CD14-positive monocyte (primary cell): ENCODE data around the gene SOCS2. TPM values are rescaled to one million over a fixed set of nuclear protein-coding genes. Genes with fewer than 3 reads are reported as not detected.

Source experiments
- DNase-seq, 3 donors: peaks; one replicate each; pipeline ENCODE4 v3.0.0-alpha.2; 2011 to 2022
- H2AFZ ChIP-seq: 2 replicates; pipeline ENCODE4 v1.6.0; 2012; ENCODE audit warnings: mild to moderate bottlenecking, low read depth, low read length, inconsistent platforms; ENCODE audit not compliant: insufficient read depth, poor library complexity, severe bottlenecking
- H3K27ac ChIP-seq, 2 donors: 1 replicate in 1 of 2; 2 replicates in 1 of 2; pipeline ENCODE4 v1.5.1; 2012 to 2013; ENCODE audit warnings: low read length in 2 of 2, control low read depth in 1 of 2, inconsistent platforms in 1 of 2, low read depth in 1 of 2, mild to moderate bottlenecking in 1 of 2
- H3K27me3 ChIP-seq, 2 donors: one replicate each; pipeline versions ENCODE4 v1.6.0 to v1.6.1; 2011 to 2013; ENCODE audit warnings: low read length in 2 of 2; ENCODE audit not compliant: control insufficient read depth in 2 of 2, insufficient read depth in 2 of 2
- H3K36me3 ChIP-seq, 2 donors: replicated peaks in 1 of 2; 1 replicate in 1 of 2; 2 replicates in 1 of 2; pipeline versions ENCODE4 v1.5.1 to v1.6.1; 2012 to 2013; ENCODE audit warnings: low read length in 2 of 2, control low read depth in 1 of 2, inconsistent platforms in 1 of 2, mild to moderate bottlenecking in 1 of 2; ENCODE audit not compliant: insufficient read depth in 2 of 2, control insufficient read depth in 1 of 2
- H3K4me1 ChIP-seq, 2 donors: 1 replicate in 1 of 2; 2 replicates in 1 of 2; pipeline versions ENCODE4 v1.5.1 to v1.6.1; 2012 to 2013; ENCODE audit warnings: low read length in 2 of 2, control low read depth in 1 of 2, inconsistent platforms in 1 of 2, mild to moderate bottlenecking in 1 of 2, moderate library complexity in 1 of 2; ENCODE audit not compliant: insufficient read depth in 2 of 2, control insufficient read depth in 1 of 2
- H3K4me2 ChIP-seq: replicated peaks from 2 replicates; pipeline ENCODE3; 2012; ENCODE audit warnings: low read length, moderate library complexity, mild to moderate bottlenecking; ENCODE audit not compliant: poor library complexity, severe bottlenecking; ENCODE audit errors: extremely low read depth
- H3K4me3 ChIP-seq, 3 experiments: fragments of 200-600 bp in 1 of 3; sonication (generic) in 1 of 3; replicated peaks in 1 of 3; 1 replicate in 2 of 3; 2 replicates in 1 of 3; pipeline ENCODE4 v1.5.1; 2011 to 2013; ENCODE audit warnings: low read length in 3 of 3, mild to moderate bottlenecking in 3 of 3, control low read depth in 2 of 3, low read depth in 2 of 3, inconsistent platforms in 1 of 3, moderate library complexity in 1 of 3
- H3K79me2 ChIP-seq: 2 replicates; pipeline ENCODE4 v1.6.0; 2012; ENCODE audit warnings: mild to moderate bottlenecking, control low read depth, inconsistent platforms, low read length, moderate library complexity; ENCODE audit not compliant: insufficient read depth
- H3K9ac ChIP-seq: 2 replicates; pipeline ENCODE4 v1.6.0; 2017; ENCODE audit warnings: low read length, mild to moderate bottlenecking; ENCODE audit not compliant: insufficient read depth, poor library complexity, severe bottlenecking
- H3K9me3 ChIP-seq, 2 donors: replicated peaks in 1 of 2; 1 replicate in 1 of 2; 2 replicates in 1 of 2; pipeline versions ENCODE4 v1.5.1 to v1.6.1; 2012 to 2013; ENCODE audit warnings: low read length in 2 of 2, control low read depth in 1 of 2; ENCODE audit not compliant: control insufficient read depth in 1 of 2, insufficient read depth in 1 of 2
- H4K20me1 ChIP-seq: 2 replicates; pipeline ENCODE4 v1.6.0; 2012; ENCODE audit warnings: mild to moderate bottlenecking, low read length, control low read depth, moderate library complexity; ENCODE audit not compliant: insufficient read depth
- H3K27ac Mint-ChIP-seq, 7 donors: one replicate each; pipeline ENCODE4 v1.8.0; 2020; ENCODE audit warnings: mild to moderate bottlenecking in 7 of 7, mixed read lengths in 7 of 7, moderate library complexity in 6 of 7, inconsistent platforms in 2 of 7
- H3K27me3 Mint-ChIP-seq, 3 donors: one replicate each; pipeline ENCODE4 v1.8.0; 2021 to 2022; ENCODE audit warnings: low read depth in 3 of 3, mild to moderate bottlenecking in 3 of 3, mixed read lengths in 3 of 3, moderate library complexity in 3 of 3, inconsistent platforms in 1 of 3
- H3K36me3 Mint-ChIP-seq, 2 donors: one replicate each; pipeline ENCODE4 v1.8.0; 2020; ENCODE audit warnings: mixed read lengths in 2 of 2, inconsistent platforms in 1 of 2, mild to moderate bottlenecking in 1 of 2
- H3K4me1 Mint-ChIP-seq: one replicate; pipeline ENCODE4 v1.8.0; 2020; ENCODE audit warnings: mild to moderate bottlenecking, mixed read lengths
- H3K4me3 Mint-ChIP-seq, 2 donors: one replicate each; pipeline ENCODE4 v1.8.0; 2020; ENCODE audit warnings: mild to moderate bottlenecking in 2 of 2, mixed read lengths in 2 of 2, moderate library complexity in 1 of 2
- H3K9me3 Mint-ChIP-seq, 7 donors: one replicate each; pipeline ENCODE4 v1.8.0; 2020 to 2022; ENCODE audit warnings: mixed read lengths in 7 of 7, mild to moderate bottlenecking in 6 of 7, moderate library complexity in 6 of 7, inconsistent platforms in 2 of 7
- WGBS: methylation state at CpG from one replicate; pipeline ENCODE4 v1.1.5; 2013; ENCODE audit warnings: missing lambda C conversion rate; ENCODE audit not compliant: insufficient coverage; 5-methylcytosine and 5-hydroxymethylcytosine counted together
- intact Hi-C, 2 donors: fragments of 100-400 bp; cut with micrococcal nuclease; formaldehyde crosslinking; loops; one replicate each; pipeline versions ENCODE4 v1.15.0 to v1.15.1; 2023
- polyA plus RNA-seq, 3 donors: library from polyadenylated mRNA; depleted of rRNA in 1 of 3; unstranded in 2 of 3; stranded (reverse) in 1 of 3; fragments of 300-500 nt in 2 of 3; fragments of >200 nt in 1 of 3; fragmentation: Illumina TruSeq in 2 of 3; gene quantifications; 1 replicate in 2 of 3; 2 replicates in 1 of 3; pipeline ENCODE4 v1.2.3, GENCODE V29; 2012 to 2021
- TF ChIP-seq, protein P1 (sequence below): fragments of 200-600 bp; IDR thresholded peaks from one replicate; pipeline ENCODE4 v1.8.0; 2022; ENCODE audit warnings: antibody characterized with exemption, mild to moderate bottlenecking

The SOCS2 gene
- polyA plus RNA-seq, 3 donors: 0.18 to 0.91 (median 0.22) TPM

DNA sequence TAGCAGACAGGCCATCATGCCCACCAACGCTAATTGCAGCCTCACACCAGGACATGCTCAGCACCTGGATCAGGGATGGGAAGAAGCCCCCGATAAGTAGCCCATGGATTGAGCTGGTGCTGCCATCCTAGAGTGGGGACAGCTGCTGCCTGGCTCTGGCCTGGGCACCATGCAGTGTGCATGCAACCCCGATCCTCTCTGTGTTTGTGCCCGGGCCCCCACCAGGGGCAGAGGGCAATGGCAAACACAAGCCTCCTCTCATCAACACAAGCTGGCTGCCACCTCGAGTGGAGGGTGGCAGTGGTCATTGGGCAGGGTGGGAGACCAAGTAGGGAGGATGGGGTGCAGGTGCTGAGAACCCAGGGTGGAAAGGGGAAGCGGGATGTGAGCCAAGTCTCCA lies 23.3 kb upstream of the SOCS2 start:
- Mint-ChIP-seq H3K36me3 (no peaks in the 10 kb centered on the region), H3K27ac (no peak overlapping the region), H3K9me3 (peaks cover 0 to 2% (median 0%) of the 10 kb centered on the region in 7 donors), H3K4me1 (peaks cover 1% of the 10 kb centered on the region), H3K27me3 (peaks cover 0 to 6% (median under 1%) of the 10 kb centered on the region in 3 donors), H3K4me3 (no peak overlapping the region)
- WGBS: 75% methylated on average over 4 of the region's 6 CpGs
- Histone ChIP-seq H3K36me3 (no peaks in the 10 kb centered on the region), H3K4me1 (no peaks in the 10 kb centered on the region), H3K79me2 (no peaks in the 10 kb centered on the region), H3K4me3 (no peak overlapping the region), H2AFZ (no peak overlapping the region), H3K4me2 (no peak overlapping the region), H3K27me3 (no peaks in the 10 kb centered on the region), H3K9ac (no peak overlapping the region), H3K27ac (no peak overlapping the region), H3K9me3 (peaks cover 0 to 3% of the 10 kb centered on the region in 2 donors), H4K20me1 (no peaks in the 10 kb centered on the region)
- TF ChIP-seq, protein P1, sequence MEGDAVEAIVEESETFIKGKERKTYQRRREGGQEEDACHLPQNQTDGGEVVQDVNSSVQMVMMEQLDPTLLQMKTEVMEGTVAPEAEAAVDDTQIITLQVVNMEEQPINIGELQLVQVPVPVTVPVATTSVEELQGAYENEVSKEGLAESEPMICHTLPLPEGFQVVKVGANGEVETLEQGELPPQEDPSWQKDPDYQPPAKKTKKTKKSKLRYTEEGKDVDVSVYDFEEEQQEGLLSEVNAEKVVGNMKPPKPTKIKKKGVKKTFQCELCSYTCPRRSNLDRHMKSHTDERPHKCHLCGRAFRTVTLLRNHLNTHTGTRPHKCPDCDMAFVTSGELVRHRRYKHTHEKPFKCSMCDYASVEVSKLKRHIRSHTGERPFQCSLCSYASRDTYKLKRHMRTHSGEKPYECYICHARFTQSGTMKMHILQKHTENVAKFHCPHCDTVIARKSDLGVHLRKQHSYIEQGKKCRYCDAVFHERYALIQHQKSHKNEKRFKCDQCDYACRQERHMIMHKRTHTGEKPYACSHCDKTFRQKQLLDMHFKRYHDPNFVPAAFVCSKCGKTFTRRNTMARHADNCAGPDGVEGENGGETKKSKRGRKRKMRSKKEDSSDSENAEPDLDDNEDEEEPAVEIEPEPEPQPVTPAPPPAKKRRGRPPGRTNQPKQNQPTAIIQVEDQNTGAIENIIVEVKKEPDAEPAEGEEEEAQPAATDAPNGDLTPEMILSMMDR: no peak
- no peak for DNase-seq
- intact Hi-C loops: no loop called here

DNA sequence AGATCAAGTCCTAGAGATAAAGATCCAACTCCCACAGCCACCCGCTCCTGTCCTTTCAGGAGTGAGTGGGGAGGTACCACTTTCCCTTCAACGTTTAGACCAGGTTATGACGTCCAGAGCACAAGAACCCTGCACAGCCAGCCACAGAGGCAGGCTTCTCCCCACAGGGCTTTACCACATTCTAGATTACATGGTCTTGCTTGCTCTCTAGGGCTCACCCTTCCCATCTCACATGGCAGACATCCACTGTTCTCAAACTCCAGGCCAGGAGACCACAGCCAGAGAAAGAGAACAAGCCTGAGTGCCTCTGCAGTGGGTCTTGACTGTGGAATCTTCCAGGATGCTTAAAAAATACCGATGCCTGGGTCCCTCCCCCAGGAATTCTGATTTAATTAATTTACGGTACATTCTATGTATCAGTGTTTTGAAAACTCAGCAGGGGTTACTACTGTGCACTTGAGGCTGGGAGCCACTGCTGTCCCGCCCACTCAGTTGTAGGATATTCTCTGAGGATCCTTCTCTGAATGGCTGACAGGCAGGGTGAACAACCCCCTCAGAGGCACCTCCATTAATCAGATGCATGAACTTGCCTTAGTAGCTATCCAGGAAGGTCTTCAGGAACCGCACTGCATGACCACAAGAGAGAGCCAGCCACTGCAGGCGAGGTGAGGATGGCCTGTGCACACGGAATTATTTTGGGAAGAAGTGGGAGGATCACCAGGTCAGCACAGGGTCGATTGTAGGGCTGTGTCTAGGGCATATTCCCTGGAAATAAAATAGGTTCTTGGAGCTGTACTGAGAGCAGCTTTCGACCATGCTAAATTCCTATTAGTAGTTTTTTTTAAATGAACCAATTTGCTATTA lies 21.5 kb upstream of the SOCS2 start:
- Histone ChIP-seq H2AFZ (no peak overlapping the region), H3K36me3 (no peaks in the 10 kb centered on the region), H3K79me2 (no peaks in the 10 kb centered on the region), H3K27me3 (no peaks in the 10 kb centered on the region), H3K9ac (no peak overlapping the region), H3K4me2 (no peak overlapping the region), H4K20me1 (no peaks in the 10 kb centered on the region), H3K27ac (no peak overlapping the region), H3K4me1 (no peaks in the 10 kb centered on the region), H3K9me3 (peaks cover 0 to 3% of the 10 kb centered on the region in 2 donors), H3K4me3 (no peak overlapping the region)
- TF ChIP-seq, protein P1: no peak
- H3K4me1 Mint-ChIP-seq: peaks cover 1% of the 10 kb centered on the region
- H3K4me3 Mint-ChIP-seq: no peak overlapping the region
- 86% methylated on average over 8 of the region's 11 CpGs for WGBS
- H3K27me3 Mint-ChIP-seq: peaks cover 0 to 6% (median 0%) of the 10 kb centered on the region in 3 donors
- no peak for DNase-seq
- H3K9me3 Mint-ChIP-seq: peaks cover 0 to 3% (median 0%) of the 10 kb centered on the region in 7 donors
- H3K36me3 Mint-ChIP-seq: no peaks in the 10 kb centered on the region
- intact Hi-C loops: no loop called here
- H3K27ac Mint-ChIP-seq: peak overlapping the region in 1 of 7 donors; percentile 54
